GM18858 (cell line): Measurements from ENCODE around the gene MAP2K5.

ENCODE experiments used
- ATAC-seq: cut with Tn5 transposase; IDR thresholded peaks from one replicate; pipeline ENCODE4 v1.9.1; 2021; ENCODE audit not compliant: unreplicated experiment

Gene MAP2K5

GRCh38 chr15:67801926-67802914, 259.7 kb downstream of the MAP2K5 start:
- ATAC-seq, result no peak

GRCh38 chr15:67803299-67803698, 260.8 kb downstream of the MAP2K5 start:
- no peak for ATAC-seq

DNA sequence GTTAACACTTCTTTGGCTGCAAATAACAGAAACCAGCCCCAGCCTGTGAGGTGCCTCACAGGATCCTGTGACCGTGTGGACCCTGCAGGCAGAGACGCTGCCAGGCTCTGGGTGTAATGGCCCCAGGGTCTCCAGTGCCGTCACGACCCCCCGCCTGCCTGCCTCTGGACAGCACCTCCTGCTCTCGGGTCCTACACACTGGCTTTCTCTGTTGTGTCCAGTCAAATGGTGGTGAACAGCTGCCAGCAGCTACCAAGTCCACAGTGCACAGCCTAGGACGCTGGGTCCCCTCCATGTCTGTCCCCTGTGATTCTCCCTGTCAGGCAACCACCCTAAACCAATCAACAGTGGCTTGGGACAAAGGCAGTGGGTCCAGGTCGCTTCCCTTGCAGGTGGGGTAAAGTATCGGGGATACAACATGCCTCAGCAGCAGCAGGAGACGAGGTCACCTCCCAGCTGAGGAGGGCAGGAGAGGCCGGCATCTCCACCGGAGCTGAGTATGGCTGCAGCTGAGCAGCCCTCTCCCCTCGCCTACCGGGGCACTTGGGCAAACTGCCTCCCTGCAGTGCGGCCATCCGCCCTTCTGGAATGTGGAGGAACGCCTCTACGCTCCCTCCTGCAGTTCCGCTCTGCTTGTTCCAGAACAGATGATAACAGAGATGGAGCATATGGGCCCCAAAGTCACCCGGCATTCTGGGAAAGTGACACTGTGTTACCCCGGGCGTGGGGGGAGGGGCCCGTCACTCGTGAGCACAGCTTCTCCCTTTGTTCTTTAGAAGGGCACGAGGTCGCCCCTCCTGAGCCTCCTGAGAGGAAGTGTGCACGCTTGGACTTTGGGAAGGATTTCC, 261.7 kb downstream of the MAP2K5 start:
- no peak for ATAC-seq

DNA sequence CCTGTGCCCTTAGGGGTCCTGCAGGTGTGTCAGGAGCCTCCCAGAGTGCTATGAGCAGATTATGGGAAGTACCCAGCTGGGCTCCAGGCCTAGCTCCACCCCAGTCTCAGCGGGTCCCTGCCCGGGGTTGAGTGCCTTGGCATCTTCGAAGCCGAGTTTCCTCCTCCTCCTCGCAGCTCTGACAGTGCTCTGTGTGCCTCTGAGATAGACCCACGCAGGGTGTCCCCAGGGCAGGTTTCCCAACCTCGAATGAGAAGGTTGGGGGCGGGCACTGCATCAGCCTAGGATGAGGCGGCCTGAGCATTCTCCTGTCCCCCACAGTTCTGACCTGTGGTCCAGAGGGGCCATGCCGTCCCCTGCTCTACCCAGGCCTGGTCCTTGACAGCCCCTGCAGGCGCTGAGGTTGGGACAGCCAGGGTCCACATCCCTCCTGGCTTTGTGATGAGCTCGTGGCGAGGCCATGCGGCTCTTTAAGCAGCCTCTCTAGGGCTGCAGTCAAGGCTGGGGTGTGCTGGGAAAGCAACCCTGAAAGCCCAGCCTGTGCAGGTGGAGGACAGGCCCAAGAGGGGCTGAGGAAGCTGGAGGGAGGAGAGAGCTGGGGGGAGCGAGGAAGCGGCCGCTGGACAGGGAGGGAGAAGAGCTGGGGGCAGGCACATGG, 262.6 kb downstream of the MAP2K5 start:
- ATAC-seq, result no peak

- ATAC-seq, result no peak
Observed at GRCh38 chr15:67805666-67806516, 263.4 kb downstream of the MAP2K5 start.

DNA sequence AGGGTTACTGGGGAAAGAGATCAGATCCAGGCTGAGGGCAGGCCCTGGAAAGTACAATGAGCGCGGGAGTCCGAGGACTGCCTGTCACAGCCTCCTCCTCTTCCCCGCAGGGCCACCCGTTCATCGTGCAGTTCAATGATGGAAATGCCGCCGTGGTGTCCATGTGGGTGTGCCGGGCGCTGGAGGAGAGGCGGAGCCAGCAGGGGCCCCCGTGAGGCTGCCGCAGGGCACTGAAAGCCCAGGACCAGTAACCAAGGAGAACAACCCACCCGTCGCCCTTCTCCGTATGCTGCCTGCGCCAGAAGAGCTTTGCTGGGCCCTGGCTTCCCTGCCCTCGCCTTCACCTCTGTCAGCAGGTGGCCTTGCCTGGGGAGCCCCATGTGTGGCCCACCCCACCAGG, 264.0 kb downstream of the MAP2K5 start:
- no peak for ATAC-seq

DNA sequence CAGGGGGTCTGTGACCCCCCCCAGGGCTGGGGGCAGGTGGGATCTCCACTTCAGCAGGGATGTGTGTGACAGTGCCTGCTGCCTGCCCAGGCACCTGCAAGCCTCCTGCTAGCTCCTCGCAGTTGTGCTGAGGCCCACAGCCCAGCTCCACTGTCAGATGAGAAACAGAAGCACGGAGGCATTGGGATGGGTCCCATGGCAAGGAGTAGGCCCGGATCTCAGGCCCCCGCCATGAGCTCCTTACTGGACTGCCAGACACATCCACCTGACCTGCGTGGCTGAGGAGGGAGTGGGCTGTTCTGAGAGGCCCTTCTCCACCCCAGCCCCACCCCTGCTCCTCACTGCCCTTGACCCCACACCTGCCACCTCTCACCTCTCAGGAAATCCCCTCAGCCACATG, 264.6 kb downstream of the MAP2K5 start:
- ATAC-seq, result no peak

GRCh38 chr15:67807836-67808235, 265.3 kb downstream of the MAP2K5 start:
- no peak for ATAC-seq

DNA sequence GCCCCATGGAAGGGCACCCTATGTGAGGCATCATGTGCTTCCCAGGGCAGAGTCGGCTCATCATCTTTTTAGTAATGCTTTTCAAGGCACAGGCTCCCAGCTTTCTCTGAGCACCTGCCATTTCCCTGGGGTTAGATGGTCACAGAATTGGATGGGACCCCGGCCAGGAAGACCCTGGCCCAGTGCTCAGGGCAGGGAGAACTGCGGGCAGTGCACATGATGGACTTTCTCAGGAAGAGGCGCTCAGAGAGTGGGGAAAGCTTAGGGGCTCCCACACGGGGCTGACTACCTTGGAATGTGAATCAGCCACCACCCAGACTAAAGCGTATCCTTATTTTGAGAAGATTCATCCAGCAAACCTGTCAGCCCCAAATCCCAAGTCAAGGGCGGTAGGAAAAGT, 266.3 kb downstream of the MAP2K5 start:
- no peak for ATAC-seq

GRCh38 chr15:67809441-67809840, 266.9 kb downstream of the MAP2K5 start:
- no peak for ATAC-seq

GRCh38 chr15:67809866-67810265, 267.4 kb downstream of the MAP2K5 start:
- no peak for ATAC-seq

- no peak for ATAC-seq
Observed at GRCh38 chr15:67812241-67812644, 269.7 kb downstream of the MAP2K5 start.

- ATAC-seq, result no peak
Observed at GRCh38 chr15:67813104-67813634, 270.7 kb downstream of the MAP2K5 start.

DNA sequence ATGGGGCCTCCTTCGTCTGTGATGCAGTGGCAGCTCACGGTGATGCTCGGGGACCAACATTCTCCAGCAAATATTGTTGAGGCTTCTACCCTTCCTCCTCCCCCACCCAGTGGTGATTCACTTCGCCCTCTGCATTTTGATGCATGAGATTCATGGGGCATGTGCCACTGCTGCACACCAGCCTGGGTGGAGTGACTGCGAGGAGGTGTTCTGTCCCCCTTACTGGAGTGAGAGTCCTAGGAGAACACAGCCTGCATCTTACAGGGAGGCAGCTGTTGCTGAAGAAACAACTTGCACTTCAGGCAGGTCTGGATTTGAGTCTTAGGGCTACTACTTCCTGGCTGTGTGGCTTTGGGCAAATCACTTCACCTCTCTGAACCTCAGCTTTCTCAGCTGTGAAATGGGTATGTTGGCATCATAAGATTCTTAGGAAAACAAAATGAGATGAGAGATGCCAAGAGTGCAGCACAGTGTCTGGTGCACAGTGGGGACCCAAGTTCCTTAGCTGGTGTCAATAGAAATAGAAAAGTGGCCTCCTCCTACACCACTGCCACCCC, 272.6 kb downstream of the MAP2K5 start:
- ATAC-seq, result no peak

- no peak for ATAC-seq
Observed at GRCh38 chr15:67816668-67817067, 274.2 kb downstream of the MAP2K5 start.

DNA sequence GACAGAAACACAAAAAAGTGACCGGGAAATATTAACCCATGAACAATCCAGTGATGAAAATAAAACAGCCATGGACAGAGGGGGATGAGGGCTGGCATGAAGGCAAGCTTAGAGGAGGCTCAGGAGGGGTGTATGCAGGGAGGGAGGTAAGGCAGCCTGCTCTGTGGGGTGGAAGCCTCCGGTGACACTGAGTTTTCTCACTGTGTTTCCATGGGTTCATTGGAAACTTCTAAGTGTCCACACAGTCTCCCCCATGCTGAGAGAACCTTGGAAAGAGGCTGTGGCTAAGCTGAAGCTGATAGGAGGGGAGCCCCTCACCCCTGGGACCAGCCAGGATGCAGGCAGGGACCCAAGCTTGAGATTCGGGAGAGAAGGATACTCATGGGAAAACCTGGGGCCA, 276.0 kb downstream of the MAP2K5 start:
- ATAC-seq, result no peak

- ATAC-seq, result no peak
Observed at GRCh38 chr15:67819636-67820035, 277.1 kb downstream of the MAP2K5 start.

GRCh38 chr15:67820122-67820991, 277.9 kb downstream of the MAP2K5 start:
- ATAC-seq, result no peak
